NK-92 (cell line): Measurements from ENCODE around the gene RNF148.
"Not testable (repeated sequence)": the region's sequence is repeated elsewhere in the genome, so short reads cannot be mapped to it uniquely, and the experiment has no call there.

Experiments
- DNase-seq: peaks from one replicate; lab custom pipeline; 2025; ENCODE audit not compliant: unreplicated experiment; lab: John Stamatoyannopoulos, UW

RNF148 gene

GRCh38 chr7:122691569-122692235 lies 11.0 kb downstream of the RNF148 start:
- no peak for DNase-seq

GRCh38 chr7:122689346-122690109 lies 13.2 kb downstream of the RNF148 start:
- DNase-seq: no peak

- no peak for DNase-seq
These were observed 14.2 kb downstream of the RNF148 start for GRCh38 chr7:122688400-122688998.

GRCh38 chr7:122686360-122686878 lies 16.3 kb downstream of the RNF148 start:
- DNase-seq: no peak

- DNase-seq: no peak
These were observed 18.2 kb downstream of the RNF148 start for GRCh38 chr7:122684504-122684903.

- DNase-seq: no peak
These were observed 19.7 kb downstream of the RNF148 start for GRCh38 chr7:122682815-122683550.

GRCh38 chr7:122681186-122681585 lies 21.5 kb downstream of the RNF148 start:
- DNase-seq: not testable (repeated sequence)

GRCh38 chr7:122679813-122680212 lies 22.9 kb downstream of the RNF148 start:
- no peak for DNase-seq

- DNase-seq: not testable (repeated sequence)
These were observed 23.4 kb downstream of the RNF148 start for GRCh38 chr7:122679269-122679709.

- no peak for DNase-seq
These were observed 25.6 kb downstream of the RNF148 start for GRCh38 chr7:122677149-122677548.

GRCh38 chr7:122676466-122676865 lies 26.3 kb downstream of the RNF148 start:
- no peak for DNase-seq

- DNase-seq: no peak
These were observed 27.1 kb downstream of the RNF148 start for GRCh38 chr7:122675621-122676020.

- DNase-seq: no peak
These were observed 27.7 kb downstream of the RNF148 start for GRCh38 chr7:122675011-122675410.

GRCh38 chr7:122674502-122674901 lies 28.2 kb downstream of the RNF148 start:
- no peak for DNase-seq

- no peak for DNase-seq
These were observed 28.8 kb downstream of the RNF148 start for GRCh38 chr7:122673951-122674350.

GRCh38 chr7:122672536-122672935 lies 30.2 kb downstream of the RNF148 start:
- DNase-seq: no peak

- DNase-seq: no peak
These were observed 39.0 kb downstream of the RNF148 start for GRCh38 chr7:122663733-122664132.

GRCh38 chr7:122658856-122659255 lies 43.9 kb downstream of the RNF148 start:
- DNase-seq: no peak

GRCh38 chr7:122653685-122654084 lies 49.0 kb downstream of the RNF148 start:
- no peak for DNase-seq

GRCh38 chr7:122652876-122653275 lies 49.8 kb downstream of the RNF148 start:
- no peak for DNase-seq
